ENCODE results near the gene FADS1. TPM values are rescaled to one million over a fixed set of nuclear protein-coding genes. Genes with fewer than 3 reads are reported as not detected.

The FADS1 gene
- total and polyA plus RNA-seq, 2 of the 8 experiments (the other 6 are each of a cell fraction or from before 2014, with no cell fraction given): 115 to 141 TPM

- ChIA-PET POLR2A (ENCODE audit: partially characterized antibody) (interaction anchor here (0.7 to 9.9 kb wide), 21 partner anchors 8 to 137 kb away, joined by 3 to 210 read pairs (median 5); partner anchors contain the start of genes FADS1, FEN1 and TMEM258), CTCF (ENCODE audit: partially characterized antibody) (interaction anchor here (0.9 to 3.2 kb wide), 10 partner anchors 9 to 52 kb away, joined by 3 to 16 read pairs (median 4); partner anchors contain the start of gene FADS1)
- no peaks in the 10 kb centered on the region for H3K9me3 ChIP-seq (ENCODE audit: insufficient read depth in 2 of 2, low read depth in 1 of 2, low read length in 1 of 2)
- peak overlapping the region; percentile 77 to 96 (median 86) for H3K4me3 ChIP-seq (ENCODE audit: extremely low read depth in 1 of 4, insufficient read depth in 2 of 4, low read depth in 3 of 4, low read length in 4 of 4)
- peak overlapping the region; percentile 86 for H3K4ac ChIP-seq (replicated peaks; ENCODE audit: insufficient read length, low read depth, low read length)
- H3K18ac ChIP-seq (ENCODE audit: extremely low read depth, low read length): peak overlapping the region; percentile 100
- H3K23ac ChIP-seq (ENCODE audit: insufficient read length): no peak overlapping the region
- H3K79me2 ChIP-seq (ENCODE audit: control insufficient read depth in 1 of 2, insufficient read depth in 2 of 2, low read length in 2 of 2): peaks cover 29 to 57% of the 10 kb centered on the region in 2 experiments
- DNase-seq (ENCODE audit: low read depth in 1 of 2, low spot score in 2 of 2) (peak in 1 of 2 experiments; percentile 73), FAIRE-seq (no peak)
- H2AFZ ChIP-seq (ENCODE audit: low read length): no peak overlapping the region
- H4K8ac ChIP-seq (ENCODE audit: extremely low read depth, insufficient read depth, low read length): peak overlapping the region; percentile 91; the same call in 1 of the 2 replicates
- H2BK120ac ChIP-seq (replicated peaks; ENCODE audit: low read depth, low read length): peak overlapping the region; percentile 66
- H3K27ac ChIP-seq (ENCODE audit: low read depth, low read length): peak overlapping the region; percentile 74
- peaks cover 15 to 33% of the 10 kb centered on the region in 2 experiments for H4K20me1 ChIP-seq (replicated peaks in 1 of 2; ENCODE audit: control insufficient read depth in 1 of 2, insufficient read depth in 2 of 2, low read length in 2 of 2)
- peak overlapping the region; percentile 19 for H4K5ac ChIP-seq (ENCODE audit: insufficient read length, low read depth, low read length)
- H3K36me3 ChIP-seq (ENCODE audit: control insufficient read depth in 2 of 4, insufficient read depth in 4 of 4, low read length in 3 of 4): peaks cover 0 to 4% (median 4%) of the 10 kb centered on the region in 4 experiments; a peak in 2 of 8 replicates
- H3K14ac ChIP-seq (ENCODE audit: insufficient read length): no peak overlapping the region
- H2BK15ac ChIP-seq (ENCODE audit: low read length): peak overlapping the region; percentile 90; the same call in 1 of the 2 replicates
- peaks cover 15% of the 10 kb centered on the region for H3K79me1 ChIP-seq (ENCODE audit: low read depth, low read length)
- 1% methylated on average over 48 of the region's 55 CpGs; no CpG with 5 or more reads in 1 of the 2 experiments for WGBS, 2 experiments (ENCODE audit: extremely low coverage in 1 of 2, insufficient coverage in 1 of 2, insufficient read length in 1 of 2, insufficient replicate concordance in 2 of 2, low coverage in 1 of 2, low lambda C conversion rate in 2 of 2, missing lambda C conversion rate in 1 of 2)
- H2BK5ac ChIP-seq (ENCODE audit: low read depth, low read length): peak overlapping the region; percentile 71
- H3K4me1 ChIP-seq (replicated peaks in 1 of 4; ENCODE audit: control insufficient read depth in 3 of 4, insufficient read depth in 4 of 4, low read length in 3 of 4): peaks cover 9 to 39% (median 24%) of the 10 kb centered on the region in 4 experiments
- H3K56ac ChIP-seq (replicated peaks; ENCODE audit: insufficient read length, low read depth, low read length): peak overlapping the region; percentile 98
- peak overlapping the region; percentile 96 to 98 for H3K4me2 ChIP-seq (ENCODE audit: insufficient read depth in 1 of 2, low read depth in 2 of 2, low read length in 2 of 2)
- peaks cover 14% of the 10 kb centered on the region for H3K23me2 ChIP-seq (ENCODE audit: low read depth, low read length)
- H2BK12ac ChIP-seq (ENCODE audit: low read depth, low read length): peak overlapping the region; percentile 56
- H2AK5ac ChIP-seq (ENCODE audit: low read depth, low read length): 0 out of 2 replicates have a peak overlapping the region, but pooled peaks have one; percentile 28
- H3K27me3 ChIP-seq (replicated peaks in 1 of 4; ENCODE audit: control insufficient read depth in 3 of 4, extremely low read depth in 1 of 4, insufficient read depth in 3 of 4, low read length in 3 of 4): no peaks in the 10 kb centered on the region
- H3K9ac ChIP-seq (replicated peaks in 1 of 4; ENCODE audit: extremely low read depth in 1 of 4, low read depth in 3 of 4, low read length in 3 of 4): peak overlapping the region; percentile 82 to 88 (median 84)
- H4K91ac ChIP-seq (replicated peaks; ENCODE audit: insufficient read length, low read length): peak overlapping the region; percentile 91
- H2BK20ac ChIP-seq (ENCODE audit: low read length): no peak overlapping the region
- no peak for TF ChIP-seq EZH2 (IDR thresholded peaks at IDR 0.05; ENCODE audit: low read depth, low read length, severe bottlenecking)
- TF ChIP-seq, protein P1, sequence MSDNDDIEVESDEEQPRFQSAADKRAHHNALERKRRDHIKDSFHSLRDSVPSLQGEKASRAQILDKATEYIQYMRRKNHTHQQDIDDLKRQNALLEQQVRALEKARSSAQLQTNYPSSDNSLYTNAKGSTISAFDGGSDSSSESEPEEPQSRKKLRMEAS (IDR thresholded peaks at IDR 0.05): 0 out of 2 replicates have a peak, but pooled peaks have one; percentile 6
- no peak for TF ChIP-seq TBP (IDR thresholded peaks at IDR 0.05; ENCODE audit: low read depth, low read length)
- TF ChIP-seq, protein P2, sequence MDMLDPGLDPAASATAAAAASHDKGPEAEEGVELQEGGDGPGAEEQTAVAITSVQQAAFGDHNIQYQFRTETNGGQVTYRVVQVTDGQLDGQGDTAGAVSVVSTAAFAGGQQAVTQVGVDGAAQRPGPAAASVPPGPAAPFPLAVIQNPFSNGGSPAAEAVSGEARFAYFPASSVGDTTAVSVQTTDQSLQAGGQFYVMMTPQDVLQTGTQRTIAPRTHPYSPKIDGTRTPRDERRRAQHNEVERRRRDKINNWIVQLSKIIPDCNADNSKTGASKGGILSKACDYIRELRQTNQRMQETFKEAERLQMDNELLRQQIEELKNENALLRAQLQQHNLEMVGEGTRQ (IDR thresholded peaks at IDR 0.05; ENCODE audit: low read length): no peak
- TF ChIP-seq PHF8 (conservative IDR thresholded peaks at IDR 0.05; ENCODE audit: low read depth, low read length): no peak; the same call in 1 of the 2 replicates
- TF ChIP-seq MAFK (IDR thresholded peaks at IDR 0.05; ENCODE audit: low read depth, low read length): no peak
- TF ChIP-seq E2F6 (IDR thresholded peaks at IDR 0.05): no peak
- peak; percentile 39 for TF ChIP-seq KDM4A (IDR thresholded peaks at IDR 0.05; ENCODE audit: low read depth, low read length, severe bottlenecking)
Measured at GRCh38 chr11:61828629-61829407, 12.0 kb upstream of the FADS1 start.
